ENCODE data around the gene FAAP24. TPM values are rescaled to one million over a fixed set of nuclear protein-coding genes. Genes with fewer than 3 reads are reported as not detected.

The FAAP24 gene
- total and polyA plus RNA-seq, 2 of the 13 experiments (the other 11 are each of a cell fraction or from before 2014, with no cell fraction given) = 2.3 to 6.0 TPM

GRCh38 chr19:32971715-32972540 is at the start of gene FAAP24, which contains the start of gene CEP89 (continued):
- peak; percentile 90 for TF ChIP-seq ZNF501 (CRISPR knock-in tag; IDR thresholded peaks at IDR 0.05)
- no peak for TF ChIP-seq SETDB1 (CRISPR knock-in tag; IDR thresholded peaks at IDR 0.05; ENCODE audit: borderline replicate concordance)
- no peak for TF ChIP-seq HMG20A (CRISPR knock-in tag; IDR thresholded peaks at IDR 0.05; ENCODE audit: borderline replicate concordance)
- TF ChIP-seq, protein P1, sequence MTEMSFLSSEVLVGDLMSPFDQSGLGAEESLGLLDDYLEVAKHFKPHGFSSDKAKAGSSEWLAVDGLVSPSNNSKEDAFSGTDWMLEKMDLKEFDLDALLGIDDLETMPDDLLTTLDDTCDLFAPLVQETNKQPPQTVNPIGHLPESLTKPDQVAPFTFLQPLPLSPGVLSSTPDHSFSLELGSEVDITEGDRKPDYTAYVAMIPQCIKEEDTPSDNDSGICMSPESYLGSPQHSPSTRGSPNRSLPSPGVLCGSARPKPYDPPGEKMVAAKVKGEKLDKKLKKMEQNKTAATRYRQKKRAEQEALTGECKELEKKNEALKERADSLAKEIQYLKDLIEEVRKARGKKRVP (CRISPR knock-in tag; IDR thresholded peaks at IDR 0.05) = peak in 1 of 2 experiments; percentile 92; a peak in 2 of 4 replicates
- peak; percentile 92 for TF ChIP-seq RXRA (CRISPR knock-in tag; IDR thresholded peaks at IDR 0.05)
- peak; percentile 35 for TF ChIP-seq RBM22 (optimal IDR thresholded peaks at IDR 0.05; ENCODE audit: low read length)
- TF ChIP-seq FOXK2 (IDR thresholded peaks at IDR 0.05) = no peak; the same call in 1 of the 2 replicates
- TF ChIP-seq ZNF431 (CRISPR knock-in tag; IDR thresholded peaks at IDR 0.05; ENCODE audit: borderline replicate concordance, low read depth) = peak; percentile 82; the same call in 1 of the 2 replicates
- peak; percentile 50; the same call in 1 of the 2 replicates for TF ChIP-seq ZNF230 (CRISPR knock-in tag; IDR thresholded peaks at IDR 0.05)
- peak; percentile 96 for TF ChIP-seq ELF4 (CRISPR knock-in tag; IDR thresholded peaks at IDR 0.05; ENCODE audit: borderline replicate concordance)
- peak; percentile 63; the same call in 1 of the 2 replicates for TF ChIP-seq ATF6 (CRISPR knock-in tag; conservative IDR thresholded peaks at IDR 0.05)
- TF ChIP-seq SMYD3 (CRISPR knock-in tag; IDR thresholded peaks at IDR 0.05) = peak; percentile 99
- no peak for TF ChIP-seq ZNF292 (CRISPR knock-in tag; IDR thresholded peaks at IDR 0.05; ENCODE audit: borderline replicate concordance, low read depth)
- peak; percentile 48; the same call in 1 of the 2 replicates for TF ChIP-seq SMAD3 (CRISPR knock-in tag; IDR thresholded peaks at IDR 0.05)
- TF ChIP-seq, protein P2, sequence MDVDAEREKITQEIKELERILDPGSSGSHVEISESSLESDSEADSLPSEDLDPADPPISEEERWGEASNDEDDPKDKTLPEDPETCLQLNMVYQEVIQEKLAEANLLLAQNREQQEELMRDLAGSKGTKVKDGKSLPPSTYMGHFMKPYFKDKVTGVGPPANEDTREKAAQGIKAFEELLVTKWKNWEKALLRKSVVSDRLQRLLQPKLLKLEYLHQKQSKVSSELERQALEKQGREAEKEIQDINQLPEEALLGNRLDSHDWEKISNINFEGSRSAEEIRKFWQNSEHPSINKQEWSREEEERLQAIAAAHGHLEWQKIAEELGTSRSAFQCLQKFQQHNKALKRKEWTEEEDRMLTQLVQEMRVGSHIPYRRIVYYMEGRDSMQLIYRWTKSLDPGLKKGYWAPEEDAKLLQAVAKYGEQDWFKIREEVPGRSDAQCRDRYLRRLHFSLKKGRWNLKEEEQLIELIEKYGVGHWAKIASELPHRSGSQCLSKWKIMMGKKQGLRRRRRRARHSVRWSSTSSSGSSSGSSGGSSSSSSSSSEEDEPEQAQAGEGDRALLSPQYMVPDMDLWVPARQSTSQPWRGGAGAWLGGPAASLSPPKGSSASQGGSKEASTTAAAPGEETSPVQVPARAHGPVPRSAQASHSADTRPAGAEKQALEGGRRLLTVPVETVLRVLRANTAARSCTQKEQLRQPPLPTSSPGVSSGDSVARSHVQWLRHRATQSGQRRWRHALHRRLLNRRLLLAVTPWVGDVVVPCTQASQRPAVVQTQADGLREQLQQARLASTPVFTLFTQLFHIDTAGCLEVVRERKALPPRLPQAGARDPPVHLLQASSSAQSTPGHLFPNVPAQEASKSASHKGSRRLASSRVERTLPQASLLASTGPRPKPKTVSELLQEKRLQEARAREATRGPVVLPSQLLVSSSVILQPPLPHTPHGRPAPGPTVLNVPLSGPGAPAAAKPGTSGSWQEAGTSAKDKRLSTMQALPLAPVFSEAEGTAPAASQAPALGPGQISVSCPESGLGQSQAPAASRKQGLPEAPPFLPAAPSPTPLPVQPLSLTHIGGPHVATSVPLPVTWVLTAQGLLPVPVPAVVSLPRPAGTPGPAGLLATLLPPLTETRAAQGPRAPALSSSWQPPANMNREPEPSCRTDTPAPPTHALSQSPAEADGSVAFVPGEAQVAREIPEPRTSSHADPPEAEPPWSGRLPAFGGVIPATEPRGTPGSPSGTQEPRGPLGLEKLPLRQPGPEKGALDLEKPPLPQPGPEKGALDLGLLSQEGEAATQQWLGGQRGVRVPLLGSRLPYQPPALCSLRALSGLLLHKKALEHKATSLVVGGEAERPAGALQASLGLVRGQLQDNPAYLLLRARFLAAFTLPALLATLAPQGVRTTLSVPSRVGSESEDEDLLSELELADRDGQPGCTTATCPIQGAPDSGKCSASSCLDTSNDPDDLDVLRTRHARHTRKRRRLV (CRISPR knock-in tag; IDR thresholded peaks at IDR 0.05) = no peak
- TF ChIP-seq, protein P3, sequence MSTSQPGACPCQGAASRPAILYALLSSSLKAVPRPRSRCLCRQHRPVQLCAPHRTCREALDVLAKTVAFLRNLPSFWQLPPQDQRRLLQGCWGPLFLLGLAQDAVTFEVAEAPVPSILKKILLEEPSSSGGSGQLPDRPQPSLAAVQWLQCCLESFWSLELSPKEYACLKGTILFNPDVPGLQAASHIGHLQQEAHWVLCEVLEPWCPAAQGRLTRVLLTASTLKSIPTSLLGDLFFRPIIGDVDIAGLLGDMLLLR (CRISPR knock-in tag; IDR thresholded peaks at IDR 0.05) = no peak
- 0 out of 2 replicates have a peak, but pooled peaks have one; percentile 25 for TF ChIP-seq ZNF772 (CRISPR knock-in tag; IDR thresholded peaks at IDR 0.05)
- TF ChIP-seq, protein P4, sequence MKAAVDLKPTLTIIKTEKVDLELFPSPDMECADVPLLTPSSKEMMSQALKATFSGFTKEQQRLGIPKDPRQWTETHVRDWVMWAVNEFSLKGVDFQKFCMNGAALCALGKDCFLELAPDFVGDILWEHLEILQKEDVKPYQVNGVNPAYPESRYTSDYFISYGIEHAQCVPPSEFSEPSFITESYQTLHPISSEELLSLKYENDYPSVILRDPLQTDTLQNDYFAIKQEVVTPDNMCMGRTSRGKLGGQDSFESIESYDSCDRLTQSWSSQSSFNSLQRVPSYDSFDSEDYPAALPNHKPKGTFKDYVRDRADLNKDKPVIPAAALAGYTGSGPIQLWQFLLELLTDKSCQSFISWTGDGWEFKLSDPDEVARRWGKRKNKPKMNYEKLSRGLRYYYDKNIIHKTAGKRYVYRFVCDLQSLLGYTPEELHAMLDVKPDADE (CRISPR knock-in tag; IDR thresholded peaks at IDR 0.05) = no peak
- TF ChIP-seq FLYWCH1 (CRISPR knock-in tag; IDR thresholded peaks at IDR 0.05) = no peak

Data from HepG2 (cell line).